ENCODE measurements around the gene SMARCC2.

SMARCC2 gene

DNA sequence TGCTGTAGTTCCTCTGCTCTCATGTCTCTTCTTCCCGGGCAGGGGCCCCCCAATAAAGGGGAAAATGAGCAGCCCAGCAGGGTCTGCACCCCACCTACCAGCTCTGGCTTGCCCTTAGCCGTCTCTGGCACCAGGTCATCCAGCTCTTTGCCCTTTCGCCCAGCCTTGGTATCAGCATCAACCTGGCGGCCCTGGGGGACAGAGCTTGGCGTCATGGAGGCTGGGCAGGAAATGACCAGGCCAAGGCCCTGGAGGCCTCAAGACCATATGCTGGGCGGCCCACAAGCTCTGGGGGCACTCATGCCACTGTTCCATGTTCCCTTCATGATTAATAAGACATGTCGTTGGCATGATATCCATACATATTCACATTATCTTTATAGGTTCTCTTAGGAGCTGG, 16.4 kb downstream of the SMARCC2 start:
- no peak for DNase-seq
- TF ChIP-seq, protein P1, sequence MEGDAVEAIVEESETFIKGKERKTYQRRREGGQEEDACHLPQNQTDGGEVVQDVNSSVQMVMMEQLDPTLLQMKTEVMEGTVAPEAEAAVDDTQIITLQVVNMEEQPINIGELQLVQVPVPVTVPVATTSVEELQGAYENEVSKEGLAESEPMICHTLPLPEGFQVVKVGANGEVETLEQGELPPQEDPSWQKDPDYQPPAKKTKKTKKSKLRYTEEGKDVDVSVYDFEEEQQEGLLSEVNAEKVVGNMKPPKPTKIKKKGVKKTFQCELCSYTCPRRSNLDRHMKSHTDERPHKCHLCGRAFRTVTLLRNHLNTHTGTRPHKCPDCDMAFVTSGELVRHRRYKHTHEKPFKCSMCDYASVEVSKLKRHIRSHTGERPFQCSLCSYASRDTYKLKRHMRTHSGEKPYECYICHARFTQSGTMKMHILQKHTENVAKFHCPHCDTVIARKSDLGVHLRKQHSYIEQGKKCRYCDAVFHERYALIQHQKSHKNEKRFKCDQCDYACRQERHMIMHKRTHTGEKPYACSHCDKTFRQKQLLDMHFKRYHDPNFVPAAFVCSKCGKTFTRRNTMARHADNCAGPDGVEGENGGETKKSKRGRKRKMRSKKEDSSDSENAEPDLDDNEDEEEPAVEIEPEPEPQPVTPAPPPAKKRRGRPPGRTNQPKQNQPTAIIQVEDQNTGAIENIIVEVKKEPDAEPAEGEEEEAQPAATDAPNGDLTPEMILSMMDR (IDR thresholded peaks at IDR 0.05; ENCODE audit: low read depth, low read length, missing control alignments) = no peak
- no peaks in the 10 kb centered on the region for H3K27me3 ChIP-seq (replicated peaks)
- peaks cover 73% of the 10 kb centered on the region for H3K36me3 ChIP-seq (replicated peaks)
- in situ Hi-C loops (cut with HindIII; ENCODE audit: low pct_ligation_motif_present, low sequenced_read_pairs) = no loop called here
- H3K4me3 ChIP-seq (ENCODE audit: low read depth, low read length) = no peak overlapping the region
- no peak overlapping the region for H3K27ac ChIP-seq

DNA sequence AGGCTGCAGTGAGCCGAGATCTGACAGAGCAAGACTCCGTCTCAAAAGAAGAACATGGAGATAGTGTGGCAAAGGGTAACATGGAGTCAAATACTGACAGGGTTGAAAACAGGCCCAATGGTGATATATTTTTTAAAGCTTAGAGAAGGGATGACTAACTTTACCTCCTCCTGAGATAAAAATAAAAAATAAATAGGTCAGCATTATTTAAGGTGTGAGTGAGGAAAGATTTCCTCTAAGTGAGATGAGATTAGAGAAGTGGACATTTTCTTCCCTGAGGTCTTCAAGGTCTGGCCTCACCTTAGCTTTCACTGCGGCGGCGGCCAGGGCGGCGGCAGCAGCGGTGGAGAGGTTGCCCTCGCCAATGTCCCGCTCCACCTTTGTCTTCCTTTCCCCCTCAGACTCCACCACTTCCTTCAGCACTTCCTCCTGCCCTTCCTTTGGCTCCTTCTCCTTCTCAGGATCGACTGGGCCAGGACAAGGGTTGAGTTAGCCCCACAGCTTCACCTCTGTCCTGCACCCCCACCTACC, 20.0 kb downstream of the SMARCC2 start:
- DNase-seq = no peak
- Histone ChIP-seq H3K4me3 (ENCODE audit: low read depth, low read length) (no peak overlapping the region), H3K27me3 (replicated peaks) (no peaks in the 10 kb centered on the region), H3K27ac (no peak overlapping the region), H3K36me3 (replicated peaks) (peaks cover 77% of the 10 kb centered on the region)
- TF ChIP-seq, protein P1 (IDR thresholded peaks at IDR 0.05; ENCODE audit: low read depth, low read length, missing control alignments) = no peak
- in situ Hi-C loops (cut with HindIII; ENCODE audit: low pct_ligation_motif_present, low sequenced_read_pairs) = no loop called here

DNA sequence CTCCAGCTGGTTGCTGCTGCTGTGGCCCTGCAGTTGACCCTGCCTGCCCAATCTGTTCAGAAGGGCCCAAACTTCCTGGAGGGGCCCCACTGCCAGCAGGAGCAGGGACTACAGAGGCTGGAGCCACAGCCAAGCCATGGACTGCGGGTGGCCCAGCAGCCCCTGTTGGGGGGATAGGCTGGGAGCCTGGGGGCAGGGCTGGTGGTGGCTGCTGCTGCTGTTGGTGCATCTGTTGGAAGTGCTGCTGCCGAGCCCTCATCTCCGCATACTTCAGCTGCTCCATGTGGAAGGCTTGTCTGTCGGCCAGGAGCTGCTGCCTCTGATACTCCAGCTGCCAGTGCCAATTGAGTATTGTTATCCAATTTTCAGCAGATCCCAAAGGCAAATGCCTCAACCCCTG, 23.9 kb downstream of the SMARCC2 start:
- no peak for DNase-seq
- no peak overlapping the region for H3K27ac ChIP-seq
- no peak overlapping the region for H3K4me3 ChIP-seq (ENCODE audit: low read depth, low read length)
- H3K36me3 ChIP-seq (replicated peaks) = peaks cover 74% of the 10 kb centered on the region
- in situ Hi-C loops (cut with HindIII; ENCODE audit: low pct_ligation_motif_present, low sequenced_read_pairs) = no loop called here
- TF ChIP-seq, protein P1 (IDR thresholded peaks at IDR 0.05; ENCODE audit: low read depth, low read length, missing control alignments) = no peak
- H3K27me3 ChIP-seq (replicated peaks) = no peaks in the 10 kb centered on the region

DNA sequence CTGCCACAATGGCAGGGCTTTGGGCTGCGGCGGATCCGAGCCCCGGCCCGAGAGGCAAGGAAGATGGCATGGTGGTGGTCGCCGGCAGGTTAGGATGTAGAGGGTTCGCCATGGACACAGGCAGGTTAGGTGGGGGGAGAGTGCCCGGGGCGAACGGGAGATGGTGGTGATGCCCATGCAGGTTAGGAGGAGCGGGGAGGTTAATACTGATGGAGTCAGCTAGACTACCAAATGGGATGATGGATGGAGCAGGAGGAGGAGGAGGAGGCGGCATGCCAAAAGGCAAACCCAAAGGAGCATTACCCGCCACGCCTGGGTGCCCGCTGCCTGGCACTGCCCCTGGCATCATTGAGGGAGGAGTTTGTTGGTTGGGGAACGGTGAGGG, 24.9 kb downstream of the SMARCC2 start:
- Histone ChIP-seq H3K27me3 (replicated peaks) (no peaks in the 10 kb centered on the region), H3K4me3 (ENCODE audit: low read depth, low read length) (no peak overlapping the region), H3K27ac (no peak overlapping the region), H3K36me3 (replicated peaks) (peaks cover 79% of the 10 kb centered on the region)
- DNase-seq = no peak
- TF ChIP-seq, protein P1 (IDR thresholded peaks at IDR 0.05; ENCODE audit: low read depth, low read length, missing control alignments) = no peak
- in situ Hi-C loops (cut with HindIII; ENCODE audit: low pct_ligation_motif_present, low sequenced_read_pairs) = no loop called here

DNA sequence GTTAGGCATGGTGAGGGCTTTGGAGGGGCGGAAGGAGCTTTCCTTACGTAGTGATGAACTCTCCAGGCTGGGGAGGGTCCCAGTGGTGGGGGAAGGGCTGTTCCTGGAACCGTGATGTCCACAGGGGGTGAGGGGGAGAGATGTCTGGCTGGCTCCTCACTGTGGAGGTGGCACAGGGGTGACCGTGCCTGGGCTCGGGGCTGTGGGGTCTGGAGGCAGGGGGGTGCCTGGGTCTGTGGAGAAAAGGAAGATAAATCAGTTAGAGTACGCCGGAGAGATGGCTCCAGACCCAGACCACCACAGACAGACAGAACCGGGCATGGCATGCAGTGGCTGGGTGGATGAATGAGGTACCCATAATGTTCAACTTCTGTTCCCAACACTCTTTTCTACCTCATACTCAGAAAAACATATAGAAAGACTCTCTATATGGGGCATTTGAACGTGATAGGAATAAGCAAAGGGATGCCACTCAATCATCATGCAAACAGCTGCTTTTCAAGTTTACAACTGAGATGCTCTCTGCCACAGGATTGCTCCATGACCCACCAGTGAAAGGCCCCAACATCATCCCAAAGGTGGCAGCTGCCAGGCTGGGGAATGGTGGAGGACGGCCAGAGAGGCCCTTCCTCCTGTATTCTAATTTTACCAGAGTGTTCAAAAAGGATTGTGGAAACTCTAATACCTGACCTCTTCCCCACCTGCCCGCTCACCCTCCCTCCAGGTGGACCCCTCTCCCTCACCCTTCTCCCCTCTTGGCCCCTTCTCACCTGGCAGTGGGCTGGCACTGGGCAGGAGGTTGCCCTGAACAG, 25.5 kb downstream of the SMARCC2 start:
- no peak overlapping the region for H3K4me3 ChIP-seq (ENCODE audit: low read depth, low read length)
- in situ Hi-C loops (cut with HindIII; ENCODE audit: low pct_ligation_motif_present, low sequenced_read_pairs) = no loop called here
- no peaks in the 10 kb centered on the region for H3K27me3 ChIP-seq (replicated peaks)
- no peak overlapping the region for H3K27ac ChIP-seq
- DNase-seq = no peak
- TF ChIP-seq, protein P1 (IDR thresholded peaks at IDR 0.05; ENCODE audit: low read depth, low read length, missing control alignments) = no peak
- H3K36me3 ChIP-seq (replicated peaks) = peaks cover 78% of the 10 kb centered on the region
